GM18870 (cell line): Measurements from ENCODE around the gene FGFR3.
"Not testable (repeated sequence)": the region's sequence is repeated elsewhere in the genome, so short reads cannot be mapped to it uniquely, and the experiment has no call there.

Source experiments
- ATAC-seq: cut with Tn5 transposase; IDR thresholded peaks from one replicate; pipeline ENCODE4 v1.9.1; 2021; ENCODE audit warnings: moderate library complexity; ENCODE audit not compliant: unreplicated experiment

FGFR3 gene

DNA sequence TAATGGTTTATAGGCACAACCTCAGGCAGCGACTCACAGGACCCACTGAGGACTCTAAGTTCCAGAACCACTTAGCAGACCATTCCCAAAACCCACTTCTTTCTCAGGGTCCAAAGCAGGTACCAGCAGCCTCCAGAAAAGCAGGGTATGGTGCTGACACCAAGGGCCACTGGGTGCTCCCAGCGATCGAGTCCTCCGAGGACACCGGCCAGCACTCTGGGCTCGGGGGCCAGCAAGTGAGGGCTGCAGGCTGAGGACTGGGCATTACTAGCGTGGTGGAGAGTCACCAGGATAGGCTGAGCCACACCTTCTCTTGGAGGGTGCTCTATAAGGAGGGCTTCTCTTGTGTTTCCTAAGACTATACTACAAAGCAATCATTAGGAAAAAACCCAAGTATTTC is 43.6 kb downstream of the FGFR3 start:
- ATAC-seq = no peak

DNA sequence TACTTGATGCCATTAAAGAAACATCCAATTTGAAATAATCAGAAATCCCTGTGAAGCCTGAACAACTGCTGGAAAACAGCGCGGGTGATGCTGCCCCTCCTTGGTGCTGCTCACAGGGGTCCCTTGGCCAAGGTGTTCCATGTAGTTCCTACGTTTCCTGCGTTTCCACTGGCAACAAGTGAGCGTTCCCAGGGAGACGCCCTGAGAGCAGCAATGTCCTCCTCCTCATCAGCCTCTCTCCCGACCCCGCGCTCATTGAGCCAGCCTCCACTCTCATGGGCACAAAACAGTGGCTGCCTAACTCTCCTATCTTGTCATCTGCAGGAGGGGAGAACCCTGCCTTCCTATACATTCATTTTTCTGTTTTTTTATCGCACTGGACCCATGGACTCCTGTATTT is 44.0 kb downstream of the FGFR3 start:
- no peak for ATAC-seq

DNA sequence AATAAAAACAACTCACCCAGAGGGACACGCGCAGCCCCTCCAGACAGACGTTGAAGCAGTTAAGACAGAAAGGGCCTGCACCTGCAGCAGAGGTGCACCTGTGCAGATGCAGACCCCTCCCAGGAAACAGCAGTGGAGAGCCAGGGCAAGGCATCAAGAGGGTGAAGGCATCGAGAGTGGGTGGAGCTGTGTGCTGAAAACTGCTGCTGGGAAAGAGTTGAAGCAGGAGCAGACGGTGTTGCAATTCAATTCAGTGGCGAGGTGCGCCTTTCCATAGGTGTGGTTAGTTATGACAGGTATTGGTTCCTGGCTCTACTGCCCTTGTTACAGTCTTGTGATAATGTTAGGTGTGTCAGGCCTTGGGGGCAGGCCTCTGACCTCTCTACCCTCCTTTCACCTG is 46.2 kb downstream of the FGFR3 start:
- ATAC-seq = no peak

DNA sequence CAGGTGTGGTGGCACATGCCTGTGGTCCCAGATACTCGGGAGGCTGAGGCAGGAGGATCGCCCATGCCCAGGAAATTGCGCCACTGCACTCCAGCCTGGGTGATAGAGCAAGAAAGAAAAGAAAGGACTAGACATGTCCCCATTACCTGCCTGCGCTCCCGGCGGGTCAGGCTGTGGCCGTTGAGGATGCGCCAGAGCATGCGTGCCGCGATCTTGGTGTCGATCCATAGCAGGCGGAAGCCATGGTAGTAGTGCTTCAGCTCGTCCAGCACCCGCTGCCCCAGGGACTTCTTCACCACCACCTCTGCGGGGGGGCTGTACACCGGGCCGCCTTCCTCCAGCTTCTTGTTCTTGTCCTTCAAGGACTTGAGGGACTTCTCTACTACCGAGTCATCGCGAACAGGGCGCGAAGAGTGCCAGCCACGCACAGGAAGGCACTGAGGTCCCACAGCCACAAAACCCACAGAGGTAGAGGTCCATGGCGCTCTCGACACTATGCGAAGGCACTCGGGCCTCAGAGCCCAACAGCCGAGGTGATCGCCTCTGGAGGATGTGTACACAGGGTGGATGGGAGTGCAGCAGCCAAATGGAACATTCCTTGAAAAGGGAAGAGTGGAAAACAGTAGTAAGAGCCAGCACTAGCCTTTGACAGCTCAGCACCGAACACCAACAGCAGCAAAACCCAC is 48.3 kb downstream of the FGFR3 start:
- no peak for ATAC-seq

DNA sequence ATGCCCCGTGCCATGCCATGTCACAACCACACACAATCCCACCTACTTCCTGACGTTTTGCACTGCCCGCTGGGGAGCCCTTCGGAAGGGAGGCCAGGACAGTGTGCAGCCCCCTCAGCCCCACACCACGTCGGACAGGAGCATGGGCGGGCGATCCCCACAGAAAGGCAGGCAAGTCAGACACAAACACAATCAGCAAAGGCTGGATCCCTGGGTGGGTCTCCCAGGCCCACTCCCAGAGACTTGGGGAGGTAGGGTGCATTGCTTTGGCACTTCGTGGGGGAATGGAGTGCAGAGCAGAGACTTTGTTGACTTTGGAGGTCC is 48.8 kb downstream of the FGFR3 start:
- no peak for ATAC-seq

DNA sequence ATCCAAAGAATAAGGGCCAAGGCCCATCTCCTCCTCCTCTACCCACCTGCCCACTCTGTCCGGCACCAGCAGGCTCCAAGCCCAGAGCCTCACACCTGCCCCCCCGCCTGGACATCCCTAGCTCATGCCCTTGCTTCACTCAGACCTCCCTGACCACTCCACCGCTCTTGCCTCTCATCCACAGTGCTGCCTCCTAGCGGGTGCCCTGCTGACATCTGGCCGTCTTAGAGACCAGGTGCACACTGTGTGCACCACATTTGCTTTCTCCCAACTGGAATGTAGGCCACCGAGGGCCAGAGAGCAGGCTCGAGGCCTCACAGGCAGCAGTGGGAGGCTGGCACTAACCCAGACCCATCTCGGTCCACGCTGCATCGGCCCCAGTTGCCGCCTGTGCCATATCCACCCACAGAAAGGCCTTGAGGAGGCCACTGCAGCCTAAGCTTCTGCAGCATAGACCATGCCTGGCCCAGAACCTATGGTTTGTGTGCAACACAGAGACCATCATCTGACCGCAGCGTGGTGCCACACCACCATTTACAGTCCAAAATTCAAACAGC is 49.3 kb downstream of the FGFR3 start:
- ATAC-seq = no peak

DNA sequence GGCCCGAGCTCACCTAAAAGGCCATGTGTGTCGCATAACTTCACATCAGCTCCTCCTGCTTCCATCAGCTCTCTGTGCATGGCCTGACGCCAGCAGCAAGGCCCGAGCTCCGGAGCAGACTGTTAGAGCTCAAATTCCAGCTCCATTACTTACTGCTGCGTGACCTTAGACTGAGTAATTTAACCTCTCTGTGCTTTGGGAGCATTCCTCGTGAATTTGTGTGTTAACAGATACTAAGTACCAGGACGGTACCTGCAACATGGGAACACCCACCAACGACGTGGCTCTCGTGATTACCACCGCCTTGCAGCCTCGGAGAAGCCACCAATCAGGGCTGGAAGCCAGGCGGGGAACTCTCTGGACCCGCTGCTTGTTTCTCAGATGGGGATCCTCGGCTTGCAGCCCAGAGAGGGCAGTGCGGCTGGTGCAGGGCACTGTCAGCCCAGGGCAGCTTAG is 49.9 kb downstream of the FGFR3 start:
- ATAC-seq = no peak

DNA sequence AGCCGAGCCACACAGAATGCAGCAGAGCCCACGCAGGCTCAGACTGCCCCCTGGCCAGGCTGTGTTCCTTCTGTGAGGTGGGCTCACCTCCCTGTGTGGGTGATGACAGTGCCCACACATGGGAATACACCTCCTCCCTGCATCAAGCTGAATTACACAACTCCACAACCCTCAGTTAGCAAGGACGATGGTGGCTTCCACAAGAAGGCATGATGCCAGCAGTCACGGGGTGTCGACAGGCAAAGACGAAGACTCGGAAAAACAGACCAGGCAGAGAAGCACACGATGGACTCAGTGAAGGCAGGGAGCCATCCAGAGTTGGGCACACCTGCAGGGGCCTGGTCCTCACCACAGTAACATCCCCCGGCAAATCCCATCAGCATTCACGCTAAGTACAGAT is 50.8 kb downstream of the FGFR3 start:
- ATAC-seq = no peak

DNA sequence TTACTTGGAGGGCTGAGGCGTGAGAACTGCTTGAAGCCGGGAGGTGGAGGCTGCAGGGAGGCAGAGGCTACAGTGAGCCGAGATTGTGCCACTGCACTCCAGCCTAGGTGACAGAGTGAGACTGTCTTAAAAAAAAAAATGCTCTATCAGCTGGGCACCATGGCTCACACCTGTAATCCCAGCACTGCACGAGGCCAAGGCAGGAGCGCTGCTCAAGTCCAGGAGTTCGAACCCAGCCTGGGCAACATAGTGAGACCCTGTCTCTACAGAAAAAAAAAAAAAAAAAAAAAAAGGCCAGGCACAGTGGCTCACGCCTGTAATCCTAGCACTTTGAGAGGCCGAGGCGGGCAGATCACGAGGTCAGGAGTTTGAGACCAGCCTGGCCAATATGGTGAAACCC is 51.5 kb downstream of the FGFR3 start:
- not testable (repeated sequence) for ATAC-seq

DNA sequence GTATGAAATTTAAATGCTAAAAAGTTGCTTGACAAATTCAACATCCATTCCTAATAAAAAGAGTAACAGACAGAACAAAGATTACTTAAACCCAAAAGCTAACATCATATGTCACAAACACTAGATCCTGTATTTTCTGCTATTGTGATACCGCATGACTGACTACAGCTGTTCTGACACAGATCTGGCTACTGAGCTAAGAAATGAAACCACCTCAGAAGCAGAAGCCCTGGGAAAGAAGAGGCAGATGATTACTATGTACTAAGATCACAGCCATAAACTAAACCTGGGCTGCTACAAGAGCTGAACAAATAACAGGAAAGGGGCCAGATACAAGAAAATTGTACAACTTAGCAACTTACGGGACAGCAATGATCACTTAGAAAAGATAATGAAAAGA is 53.5 kb downstream of the FGFR3 start:
- no peak for ATAC-seq

DNA sequence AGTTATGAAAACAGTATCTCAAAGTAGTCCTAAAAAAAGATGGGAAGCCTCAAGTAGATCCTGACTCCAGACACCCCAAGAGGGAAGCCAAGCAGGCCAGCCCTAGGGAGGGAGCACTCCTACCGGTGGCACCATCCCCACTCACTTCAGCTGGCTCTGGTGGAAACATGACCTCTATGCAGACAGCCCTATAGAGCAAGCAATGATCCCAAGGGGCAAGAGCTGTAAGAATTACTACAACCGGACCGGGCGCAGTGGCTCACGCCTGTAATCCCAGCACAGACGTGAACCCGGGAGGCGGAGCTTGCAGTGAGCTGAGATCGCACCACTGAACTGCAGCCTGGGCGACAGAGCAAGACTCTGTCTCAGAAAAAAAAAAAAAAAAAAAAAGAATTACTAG is 57.2 kb downstream of the FGFR3 start:
- ATAC-seq = no peak

DNA sequence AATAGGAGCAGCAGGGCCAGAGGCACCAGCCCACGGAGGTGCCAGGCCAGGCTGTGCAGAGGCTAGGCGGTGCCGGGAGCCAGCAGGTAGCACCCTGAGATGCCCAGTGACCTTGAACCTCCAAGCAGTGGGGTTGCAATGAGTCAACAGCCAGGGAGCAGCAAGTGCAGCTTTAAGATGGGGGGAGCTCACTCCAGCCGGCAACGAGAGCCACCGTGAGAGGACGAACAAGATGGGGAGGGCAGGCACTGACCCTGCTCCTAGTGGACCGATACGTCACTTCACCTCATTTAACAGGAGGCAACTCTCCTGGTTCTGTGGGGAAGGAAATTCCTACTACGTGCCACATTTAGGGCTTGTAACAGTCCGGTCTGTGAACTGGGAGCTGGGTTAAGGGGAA is 58.1 kb downstream of the FGFR3 start:
- ATAC-seq = no peak

DNA sequence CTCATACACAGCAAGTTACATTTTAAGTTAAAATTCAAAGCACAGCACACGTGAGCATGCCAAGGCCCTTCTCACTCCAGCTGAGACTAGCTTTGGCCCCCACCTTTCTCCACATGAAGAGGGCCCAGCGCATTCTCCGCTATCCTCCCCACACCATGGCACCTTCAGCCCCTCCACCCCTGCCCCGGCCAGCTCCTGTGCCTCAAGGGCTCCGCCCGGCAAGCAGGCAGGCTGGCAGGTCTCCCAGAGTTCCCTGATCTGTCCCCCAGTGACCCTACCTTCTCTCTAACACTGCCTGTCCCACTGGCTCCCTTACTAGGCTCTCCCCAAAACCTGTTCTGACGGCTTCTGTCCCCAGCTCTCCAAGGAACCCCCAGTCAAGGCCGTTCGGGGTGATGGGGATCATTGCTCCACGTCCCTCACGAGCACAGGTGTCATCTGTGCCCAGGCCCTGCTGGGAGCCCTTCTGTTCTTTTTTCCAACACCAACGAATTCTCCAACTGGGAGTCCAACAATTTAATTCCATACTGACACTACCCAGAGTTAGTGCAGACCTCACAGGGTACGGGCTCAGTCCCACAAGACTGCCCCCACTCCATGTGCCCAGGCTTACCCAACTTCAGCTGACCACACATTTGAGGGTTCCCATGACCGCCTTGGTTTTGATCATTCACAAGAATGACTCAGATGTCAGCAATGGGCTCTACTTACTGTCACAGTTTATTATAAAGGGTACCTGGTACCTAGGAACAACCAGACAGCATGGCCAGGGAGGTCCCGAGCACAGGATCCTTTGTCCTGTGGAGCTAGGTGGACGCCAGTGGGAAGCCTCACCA is 58.7 kb downstream of the FGFR3 start:
- no peak for ATAC-seq

DNA sequence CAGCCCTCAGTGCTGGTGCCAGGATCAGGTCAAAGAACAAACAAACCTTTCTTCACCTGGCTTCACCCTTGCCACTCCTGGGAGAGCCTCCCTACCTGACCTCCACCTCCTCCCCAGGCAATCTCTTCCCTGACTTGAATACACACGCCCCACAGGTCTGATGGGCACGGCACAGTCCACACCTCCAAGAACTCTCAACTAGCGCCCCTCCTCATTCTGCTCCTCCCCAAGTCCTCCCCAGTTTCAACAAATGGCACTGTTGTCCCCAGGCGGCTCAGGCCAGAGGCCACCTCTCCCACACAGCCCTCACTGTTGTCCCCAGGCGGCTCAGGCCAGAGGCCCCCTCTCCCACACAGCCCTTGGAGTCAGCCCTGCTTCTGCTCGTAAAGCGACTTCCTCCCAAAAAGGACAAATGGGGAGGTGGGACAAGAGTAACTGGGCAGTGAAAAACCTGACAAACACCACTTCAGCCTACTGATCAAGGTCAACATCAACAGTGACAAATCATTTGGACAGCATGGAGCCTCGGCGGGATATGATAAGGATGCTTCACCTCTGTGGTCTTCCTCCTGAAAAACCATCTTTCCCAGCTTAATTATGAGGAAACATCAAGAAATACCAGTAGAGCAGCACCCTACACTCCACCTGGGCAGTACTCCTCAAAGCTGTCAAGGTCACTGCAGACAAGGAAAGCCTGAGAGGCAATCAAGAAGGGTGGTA is 60.0 kb downstream of the FGFR3 start:
- no peak for ATAC-seq

DNA sequence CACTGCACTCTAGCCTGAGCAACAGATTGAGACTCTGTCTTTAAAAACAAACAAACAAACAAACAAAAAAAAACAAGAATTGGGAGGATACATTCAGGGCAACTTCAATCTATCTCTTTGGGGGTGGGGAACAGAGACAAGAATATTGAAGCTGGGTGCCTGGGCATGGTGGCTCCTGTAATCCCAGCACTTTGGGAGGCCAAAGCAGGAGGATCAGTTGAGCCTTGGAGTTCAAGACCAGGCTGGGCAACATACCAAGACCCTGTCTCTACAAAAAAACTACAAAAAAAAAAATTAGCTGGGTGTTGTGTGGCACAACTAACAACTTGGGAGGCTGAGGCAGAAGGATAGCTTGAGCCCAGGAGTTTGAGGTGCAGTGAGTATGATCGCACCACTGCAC is 61.7 kb downstream of the FGFR3 start:
- ATAC-seq = no peak

DNA sequence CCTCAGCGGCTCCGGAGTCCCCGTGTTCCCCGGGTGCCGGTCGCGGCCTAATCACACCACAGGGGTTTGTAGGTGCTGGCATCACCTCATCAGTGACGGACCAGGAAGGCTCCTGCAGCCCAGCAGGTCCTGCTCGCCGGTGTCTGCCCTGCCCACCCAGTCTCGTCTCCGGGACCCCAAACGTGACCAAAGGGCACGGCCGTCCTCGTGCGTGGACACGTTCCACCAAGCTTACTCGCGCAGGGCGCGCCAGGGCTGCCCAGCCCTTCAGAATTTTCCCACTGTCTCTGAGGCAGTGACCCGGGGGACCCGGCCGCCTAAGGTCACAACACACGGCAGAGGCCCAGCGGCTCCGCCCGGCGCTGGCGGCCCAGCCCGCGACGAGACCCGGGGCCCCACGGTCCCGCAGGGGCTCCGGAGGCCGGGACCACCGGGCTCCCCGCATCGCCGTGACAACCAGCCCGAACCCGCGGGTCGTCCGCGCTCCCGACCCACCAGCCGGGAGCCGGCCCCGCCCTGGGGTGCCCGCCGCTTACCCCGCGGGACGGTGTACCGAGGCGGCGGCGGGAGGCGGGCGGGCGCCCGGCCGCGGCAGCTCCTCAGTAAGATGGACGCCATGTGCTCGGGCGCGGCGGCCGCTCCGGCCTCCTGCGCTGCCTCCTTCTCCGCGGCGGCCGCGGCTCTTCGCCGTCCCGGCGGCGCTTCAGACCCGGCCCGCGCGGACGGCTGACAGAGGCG is 62.4 kb downstream of the FGFR3 start:
- ATAC-seq = peak; percentile 13

DNA sequence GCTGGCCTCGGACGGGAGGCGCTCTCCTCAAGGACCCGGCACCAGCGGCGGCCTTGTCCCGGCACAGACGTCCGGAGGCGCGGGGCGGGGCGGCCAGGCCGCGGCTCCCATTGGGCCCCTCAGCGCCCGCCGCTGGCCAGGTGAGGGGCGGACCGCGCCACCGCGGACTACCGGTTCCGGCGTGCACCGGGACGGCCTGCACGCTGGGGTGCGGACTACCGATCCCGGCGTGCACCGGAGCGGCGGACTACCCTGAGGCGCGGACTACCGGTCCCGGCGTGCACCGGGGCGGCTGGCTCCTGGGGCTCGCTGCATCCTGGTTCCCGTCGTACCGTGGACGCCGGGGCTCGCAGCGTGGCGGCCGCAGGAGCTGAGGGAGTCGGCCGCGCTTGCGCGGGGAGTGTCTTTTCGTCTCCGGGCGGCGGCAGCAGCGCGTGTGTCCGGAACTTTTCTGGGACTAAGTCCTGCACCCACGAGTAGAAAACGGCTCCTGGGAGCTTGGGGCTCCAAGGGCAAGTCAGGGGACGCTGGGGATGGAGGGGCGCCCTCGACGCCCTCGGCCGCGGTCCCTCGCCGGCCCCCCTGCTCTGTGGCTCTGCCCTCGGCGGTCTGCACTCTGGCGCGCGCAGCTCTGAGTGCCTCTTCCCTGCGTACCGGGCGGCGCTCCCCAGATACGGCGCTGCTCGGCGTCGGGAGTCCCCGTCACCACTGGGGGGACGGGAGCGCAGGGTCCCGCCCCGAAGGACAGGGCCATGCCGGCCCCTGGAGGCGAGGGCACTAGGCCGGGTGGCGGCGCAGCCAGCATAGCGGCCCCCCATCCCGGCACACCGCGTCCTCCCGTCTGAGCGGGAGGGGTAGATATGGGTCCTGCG is 63.2 kb downstream of the FGFR3 start, which contains the start of gene LETM1:
Gene LETM1, minus strand, starts transcription at position 86 of the 872 bp plus-strand sequence. CDS start 206 bp downstream, outside the sequence.
- peak; percentile 69 for ATAC-seq

DNA sequence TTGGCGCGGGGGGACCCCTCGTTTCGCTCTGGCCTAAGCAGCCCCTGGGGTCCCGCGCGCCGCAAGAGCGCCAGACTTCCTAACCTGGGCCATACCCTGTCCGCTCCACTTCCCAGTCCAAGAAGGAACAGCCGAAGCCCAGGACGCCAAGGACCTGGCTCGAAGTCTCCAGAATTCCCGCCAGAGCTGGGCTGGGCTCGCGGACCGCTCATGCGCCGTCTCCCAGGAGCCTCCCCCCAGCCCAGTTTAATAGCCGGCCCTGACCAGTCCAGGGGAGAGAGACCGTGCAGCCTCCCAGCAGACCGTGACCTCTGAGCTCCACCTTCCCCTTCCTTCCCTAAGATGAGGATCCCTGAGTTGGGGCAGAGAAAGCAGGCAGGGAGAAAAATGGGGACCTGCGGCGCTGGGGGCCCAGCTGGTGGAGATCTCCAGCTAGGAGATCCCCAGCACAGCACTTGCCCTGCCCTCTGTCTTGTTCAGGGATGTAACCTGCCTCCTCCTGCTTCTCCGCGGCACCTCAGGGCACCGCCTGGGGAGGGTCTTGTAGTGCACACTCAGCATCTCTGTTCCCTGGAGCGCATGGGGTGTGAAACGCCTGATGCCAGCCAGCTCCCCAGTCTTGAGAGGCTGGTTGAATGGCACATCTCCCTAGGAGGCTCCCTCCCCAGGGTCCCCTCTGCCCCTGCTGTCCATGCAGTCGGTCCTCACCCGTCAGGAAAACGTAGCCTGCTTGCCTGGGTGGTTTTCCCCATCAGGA is 64.0 kb downstream of the FGFR3 start:
- no peak for ATAC-seq

DNA sequence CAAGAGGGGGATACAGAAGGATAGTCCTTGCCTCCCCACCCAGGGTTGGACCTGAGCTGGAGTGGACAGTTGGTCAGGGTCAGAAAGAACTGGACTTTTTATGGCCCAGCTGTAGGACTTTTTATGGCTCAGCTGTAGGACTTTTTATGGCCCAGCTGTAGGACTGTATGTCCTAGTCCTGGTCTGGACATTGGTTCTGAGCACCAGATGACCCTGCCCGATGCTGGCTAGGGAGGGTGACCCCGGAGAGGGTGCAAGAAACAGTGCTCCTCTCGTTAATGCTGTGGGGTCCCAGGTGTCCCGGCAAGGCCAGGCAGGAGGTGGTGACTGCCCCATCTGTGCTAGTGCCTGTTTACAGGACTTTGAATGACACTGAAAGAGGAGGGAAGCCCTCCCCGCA is 64.8 kb downstream of the FGFR3 start:
- ATAC-seq = no peak
